Smooth muscle cell (in vitro differentiated cells): ENCODE data around the gene HERC3. TPM values are rescaled to one million over a fixed set of nuclear protein-coding genes. Genes with fewer than 3 reads are reported as not detected.
"Not testable (repeated sequence)": the region's sequence is repeated elsewhere in the genome, so short reads cannot be mapped to it uniquely, and the experiment has no call there.

Experiments
- DNase-seq: peaks from one replicate; lab custom pipeline; 2025; ENCODE audit not compliant: unreplicated experiment; lab: John Stamatoyannopoulos, UW
- H2AFZ ChIP-seq: fragments of 200-600 bp; sonication (generic); 2 replicates; pipeline ENCODE4 v1.6.0; 2016; ENCODE audit warnings: antibody characterized with exemption, low read depth, mild to moderate bottlenecking
- H3F3A ChIP-seq: fragments of 200-600 bp; sonication (generic); 2 replicates; pipeline ENCODE4 v1.6.0; 2017; ENCODE audit warnings: antibody characterized with exemption, low read depth
- H3K27ac ChIP-seq: fragments of 200-600 bp; sonication (generic); 2 replicates; pipeline ENCODE4 v1.5.1; 2016; ENCODE audit warnings: low read depth, mild to moderate bottlenecking
- H3K27me3 ChIP-seq: fragments of 200-600 bp; sonication (generic); 2 replicates; pipeline ENCODE4 v1.6.1; 2016; ENCODE audit warnings: low read depth, mild to moderate bottlenecking
- H3K36me3 ChIP-seq: fragments of 200-600 bp; sonication (generic); 2 replicates; pipeline ENCODE4 v1.5.1; 2016; ENCODE audit warnings: low read depth
- H3K4me1 ChIP-seq: fragments of 200-600 bp; sonication (generic); 2 replicates; pipeline ENCODE4 v1.5.1; 2016; ENCODE audit warnings: low read depth
- H3K4me2 ChIP-seq: fragments of 200-600 bp; sonication (generic); 2 replicates; pipeline ENCODE4 v1.6.0; 2016; ENCODE audit warnings: mild to moderate bottlenecking
- H3K4me3 ChIP-seq: fragments of 200-600 bp; sonication (generic); 2 replicates; pipeline ENCODE4 v1.5.1; 2016; ENCODE audit warnings: mild to moderate bottlenecking
- H3K79me2 ChIP-seq: fragments of 200-600 bp; sonication (generic); 2 replicates; pipeline ENCODE4 v1.6.0; 2016; ENCODE audit warnings: low read depth, mild to moderate bottlenecking
- H3K9ac ChIP-seq: fragments of 200-600 bp; sonication (generic); 2 replicates; pipeline ENCODE4 v1.6.0; 2016; ENCODE audit warnings: low read depth
- H3K9me3 ChIP-seq: fragments of 200-600 bp; sonication (generic); replicated peaks from 2 replicates; pipeline ENCODE4 v1.5.1; 2016; ENCODE audit warnings: low read depth
- H4K20me1 ChIP-seq: fragments of 200-600 bp; sonication (generic); 2 replicates; pipeline ENCODE4 v1.6.0; 2016; ENCODE audit warnings: low read depth
- CTCF ChIP-seq: fragments of 200-600 bp; sonication (generic); IDR thresholded peaks from 2 replicates; pipeline ENCODE4 v1.5.1; 2017; ENCODE audit warnings: borderline replicate concordance, mild to moderate bottlenecking, antibody characterized with exemption; ENCODE audit not compliant: insufficient read depth, poor library complexity, severe bottlenecking
- WGBS: methylation state at CpG from one replicate; pipeline ENCODE4 v1.1.7; 2016; ENCODE audit warnings: low lambda C conversion rate; 5-methylcytosine and 5-hydroxymethylcytosine counted together
- polyA plus RNA-seq: library from polyadenylated mRNA; unstranded; fragments of >200 nt; fragmentation: Nextera tagmentation; extraction: Ambion mirVana; gene quantifications from 2 replicates; pipeline ENCODE4 v1.2.1, GENCODE V29; 2016
- total RNA-seq: library from RNA; depleted of rRNA; stranded (reverse); fragments of >200 nt; gene quantifications from 2 replicates; pipeline ENCODE4 v1.2.3, GENCODE V29; 2014

Gene HERC3
- total and polyA plus RNA-seq, 2 experiments from 2014 or later, result 14.5 to 20.2 TPM

GRCh38 chr4:88605736-88606135 is 13.5 kb downstream of the HERC3 start:
- DNase-seq, result no peak
- Histone ChIP-seq H3K27ac (no peak overlapping the region), H3K9me3 (no peaks in the 10 kb centered on the region), H3K27me3 (no peaks in the 10 kb centered on the region), H3K4me3 (no peak overlapping the region), H3K4me2 (no peak overlapping the region), H3K79me2 (peaks cover 9% of the 10 kb centered on the region), H2AFZ (no peak overlapping the region), H3K36me3 (peaks cover 15% of the 10 kb centered on the region), H4K20me1 (no peaks in the 10 kb centered on the region), H3K9ac (no peak overlapping the region), H3F3A (peaks cover 3% of the 10 kb centered on the region), H3K4me1 (peaks cover 8% of the 10 kb centered on the region)
- no peak for TF ChIP-seq CTCF

DNA sequence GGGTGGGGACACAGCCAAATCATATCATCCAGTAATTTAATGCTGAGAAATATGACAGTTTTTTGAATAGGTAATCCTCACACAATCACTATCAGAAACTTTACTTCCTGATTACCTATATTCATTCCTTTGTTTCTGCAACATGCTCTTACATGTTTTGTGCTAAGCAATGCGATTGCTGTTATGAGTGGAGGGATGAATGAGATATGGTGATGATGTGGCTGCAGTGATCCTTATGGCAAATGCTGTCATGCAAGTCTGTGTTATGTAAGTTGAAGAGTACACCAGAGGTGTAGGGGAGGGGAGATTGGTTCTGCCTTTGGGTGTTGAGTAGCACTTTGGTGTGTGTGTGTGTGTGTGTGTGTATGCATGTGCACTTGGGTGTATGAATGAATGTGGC is 14.6 kb downstream of the HERC3 start:
- Histone ChIP-seq H3K4me2 (no peak overlapping the region), H3F3A (peaks cover under 1% of the 10 kb centered on the region), H3K79me2 (peaks cover 9% of the 10 kb centered on the region), H2AFZ (no peak overlapping the region), H3K9ac (no peak overlapping the region), H3K27me3 (no peaks in the 10 kb centered on the region), H3K4me1 (no peaks in the 10 kb centered on the region), H3K36me3 (peaks cover 15% of the 10 kb centered on the region), H4K20me1 (no peaks in the 10 kb centered on the region), H3K4me3 (no peak overlapping the region), H3K9me3 (no peaks in the 10 kb centered on the region), H3K27ac (no peak overlapping the region)
- TF ChIP-seq CTCF, result no peak
- DNase-seq, result no peak
- 87% methylated on average over 1 of the region's 1 CpG for WGBS

DNA sequence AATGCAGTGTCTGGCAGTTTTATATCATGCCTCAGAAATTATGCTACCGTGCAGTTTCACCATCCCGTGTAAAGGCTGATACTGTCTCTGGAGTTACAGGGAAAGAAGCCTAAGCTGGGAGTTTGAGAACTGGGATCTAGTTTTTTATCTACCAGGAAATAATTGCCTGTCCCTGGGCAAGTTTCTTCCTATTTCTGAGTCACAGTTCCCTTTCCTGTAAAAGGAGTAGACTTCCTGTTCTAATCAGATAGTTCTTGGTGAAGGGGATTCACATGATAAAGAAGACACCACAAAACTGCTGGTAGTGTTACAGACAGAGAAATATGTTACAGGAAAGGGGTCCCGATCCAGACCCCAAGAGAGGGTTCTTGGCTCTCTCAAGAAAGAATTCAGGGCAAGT is 17.1 kb downstream of the HERC3 start:
- no peaks in the 10 kb centered on the region for H3K27me3 ChIP-seq
- peaks cover 14% of the 10 kb centered on the region for H3K4me1 ChIP-seq
- H3K4me2 ChIP-seq, result no peak overlapping the region
- no peak overlapping the region for H3K9ac ChIP-seq
- TF ChIP-seq CTCF, result no peak
- H3K36me3 ChIP-seq, result peaks cover 15% of the 10 kb centered on the region
- no peaks in the 10 kb centered on the region for H4K20me1 ChIP-seq
- 89% methylated on average over 3 of the region's 3 CpGs for WGBS
- H3K27ac ChIP-seq, result peak overlapping the region; percentile 98
- no peak for DNase-seq
- H2AFZ ChIP-seq, result no peak overlapping the region
- H3K4me3 ChIP-seq, result no peak overlapping the region
- H3K79me2 ChIP-seq, result no peaks in the 10 kb centered on the region
- no peaks in the 10 kb centered on the region for H3K9me3 ChIP-seq
- peaks cover 3% of the 10 kb centered on the region for H3F3A ChIP-seq

GRCh38 chr4:88609794-88610193 is 17.5 kb downstream of the HERC3 start:
- Histone ChIP-seq H3K27ac (peak overlapping the region; percentile 98), H3K36me3 (peaks cover 15% of the 10 kb centered on the region), H3K4me1 (peaks cover 14% of the 10 kb centered on the region)
- DNase-seq, H3K9me3 ChIP-seq, H3K4me2 ChIP-seq, H3K79me2 ChIP-seq, H2AFZ ChIP-seq, H4K20me1 ChIP-seq, H3K4me3 ChIP-seq, H3K27me3 ChIP-seq, H3K9ac ChIP-seq, H3F3A ChIP-seq: not testable (repeated sequence)
- 98% methylated on average over 5 of the region's 5 CpGs for WGBS
